ENCODE results near the gene ARAP2.

GRCh38 chr4:36207367-36207766 is 36.9 kb downstream of the ARAP2 start:
- no peak for TF ChIP-seq CTCF (conservative IDR thresholded peaks at IDR 0.05; ENCODE audit: low read depth, low read length)
- TF ChIP-seq EZH2phosphoT487 (IDR thresholded peaks at IDR 0.05; ENCODE audit: borderline replicate concordance, low read length): no peak

All from PC-3 (cell line).